PC-3 (cell line): ENCODE measurements around the gene NHERF2.

Source experiments
- EZH2 ChIP-seq: fragments of 300-600 bp; sonication (generic); IDR thresholded peaks from one replicate; pipeline ENCODE4 v1.6.1; 2017; ENCODE audit warnings: antibody characterized with exemption, mild to moderate bottlenecking, low read length; ENCODE audit not compliant: unreplicated experiment
- EZH2phosphoT487 ChIP-seq: fragments of 300-600 bp; sonication (generic); IDR thresholded peaks from 2 replicates; pipeline ENCODE4 v1.6.1; 2018; ENCODE audit warnings: mild to moderate bottlenecking, antibody characterized with exemption, low read length, borderline replicate concordance

DNA sequence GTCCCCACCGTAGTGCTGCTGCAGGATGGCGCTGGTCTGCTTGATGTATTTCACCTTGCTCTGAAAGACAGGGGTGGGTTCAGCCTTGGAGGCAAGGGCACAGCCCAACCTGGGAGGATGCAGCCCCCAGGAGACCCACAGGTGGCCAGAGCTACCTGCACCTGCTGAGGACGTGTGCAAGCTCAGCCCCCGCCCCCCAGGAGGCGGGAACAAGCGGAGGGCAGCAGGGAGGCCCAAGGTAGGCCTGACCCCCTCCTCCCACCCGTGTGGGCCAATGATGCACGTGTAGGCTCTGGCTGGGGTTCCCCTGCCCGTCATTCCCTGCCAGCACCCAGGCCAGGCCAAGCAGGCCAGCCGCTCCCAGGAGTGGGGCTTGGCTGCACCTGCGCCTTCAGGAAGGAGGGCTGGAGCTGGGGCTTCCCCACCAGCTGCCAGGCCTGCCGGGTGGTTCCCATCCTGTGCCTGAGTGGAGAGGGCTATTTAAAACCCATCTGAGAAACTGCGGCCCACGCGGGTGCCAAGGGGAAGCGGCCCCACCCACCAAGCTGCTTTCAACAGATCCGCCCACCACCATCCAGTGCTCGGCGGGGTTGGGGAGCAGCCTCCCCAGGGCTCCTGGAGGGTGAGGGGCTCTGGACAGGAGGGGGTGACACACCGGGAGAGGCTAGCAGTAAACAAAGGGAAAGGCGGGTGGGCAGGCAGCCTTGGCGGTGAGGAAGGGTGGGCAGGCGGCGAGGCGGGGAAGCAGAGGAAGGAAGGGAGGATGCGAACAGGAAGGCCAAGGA, 17.2 kb downstream of the NHERF2 start:
- TF ChIP-seq EZH2phosphoT487 (no peak), EZH2 (no peak)
